Coronary artery (tissue), 2 donors: ENCODE data around the gene CLN5.

Experiments used
- DNase-seq: peaks from one replicate; pipeline ENCODE4 v3.0.0-alpha.2; 2017; ENCODE audit warnings: low spot score
- H3K27ac ChIP-seq, 2 donors: fragments of 200-600 bp; sonication (generic); one replicate each; pipeline ENCODE4 v1.5.1; 2016 to 2019
- H3K4me3 ChIP-seq: fragments of 200-600 bp; sonication (generic); 2 replicates; pipeline ENCODE4 v1.5.1; 2016; ENCODE audit warnings: mild to moderate bottlenecking, moderate library complexity
- TF ChIP-seq, protein P1 (sequence below): fragments of 200-600 bp; sonication (generic); IDR thresholded peaks from one replicate; pipeline ENCODE4 v1.5.1; 2019; ENCODE audit warnings: antibody characterized with exemption

Gene CLN5

GRCh38 chr13:77040835-77041234, 49.0 kb downstream of the CLN5 start:
- no peak for DNase-seq

GRCh38 chr13:77042566-77043177, 50.8 kb downstream of the CLN5 start:
- TF ChIP-seq, protein P1, sequence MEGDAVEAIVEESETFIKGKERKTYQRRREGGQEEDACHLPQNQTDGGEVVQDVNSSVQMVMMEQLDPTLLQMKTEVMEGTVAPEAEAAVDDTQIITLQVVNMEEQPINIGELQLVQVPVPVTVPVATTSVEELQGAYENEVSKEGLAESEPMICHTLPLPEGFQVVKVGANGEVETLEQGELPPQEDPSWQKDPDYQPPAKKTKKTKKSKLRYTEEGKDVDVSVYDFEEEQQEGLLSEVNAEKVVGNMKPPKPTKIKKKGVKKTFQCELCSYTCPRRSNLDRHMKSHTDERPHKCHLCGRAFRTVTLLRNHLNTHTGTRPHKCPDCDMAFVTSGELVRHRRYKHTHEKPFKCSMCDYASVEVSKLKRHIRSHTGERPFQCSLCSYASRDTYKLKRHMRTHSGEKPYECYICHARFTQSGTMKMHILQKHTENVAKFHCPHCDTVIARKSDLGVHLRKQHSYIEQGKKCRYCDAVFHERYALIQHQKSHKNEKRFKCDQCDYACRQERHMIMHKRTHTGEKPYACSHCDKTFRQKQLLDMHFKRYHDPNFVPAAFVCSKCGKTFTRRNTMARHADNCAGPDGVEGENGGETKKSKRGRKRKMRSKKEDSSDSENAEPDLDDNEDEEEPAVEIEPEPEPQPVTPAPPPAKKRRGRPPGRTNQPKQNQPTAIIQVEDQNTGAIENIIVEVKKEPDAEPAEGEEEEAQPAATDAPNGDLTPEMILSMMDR: no peak
- H3K27ac ChIP-seq: no peak overlapping the region
- no peak for DNase-seq
- H3K4me3 ChIP-seq: no peak overlapping the region

More at GRCh38 chr13:77040835-77041234, 49.0 kb downstream of the CLN5 start:
- Histone ChIP-seq H3K27ac (no peak overlapping the region), H3K4me3 (no peak overlapping the region)
- TF ChIP-seq, protein P1: no peak

DNA sequence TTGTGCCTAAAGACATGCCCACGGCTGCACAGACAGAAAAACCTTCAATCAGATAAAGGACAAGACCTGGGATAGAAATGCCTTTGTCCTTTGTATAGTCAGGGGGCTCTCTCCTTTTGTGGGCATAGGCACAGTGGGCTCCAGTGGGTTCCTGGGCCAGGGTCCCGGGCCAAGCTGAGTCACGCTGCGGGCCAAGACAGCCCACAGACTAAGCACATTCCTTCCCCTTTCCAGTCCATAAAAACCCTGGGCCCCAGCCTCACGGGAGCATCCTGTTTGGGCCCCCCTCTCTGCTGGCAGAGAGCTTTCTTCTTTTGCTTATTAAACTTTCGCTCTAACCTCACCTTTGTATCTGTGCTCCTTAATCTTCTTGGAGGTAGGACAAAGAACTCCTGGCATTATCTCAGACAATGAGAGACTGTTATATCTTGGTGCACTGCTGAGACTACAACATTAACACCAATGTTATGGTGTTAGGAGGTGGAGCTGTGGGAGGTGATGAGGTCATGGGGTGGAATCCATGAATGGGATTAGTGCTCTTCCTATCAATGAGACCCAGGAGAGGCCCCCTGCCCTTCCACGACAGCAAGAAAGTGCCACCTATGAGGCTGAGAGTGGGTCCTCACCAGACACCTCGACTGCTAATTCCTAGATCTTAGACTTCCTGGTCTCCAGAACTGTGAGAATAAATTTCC, 55.9 kb downstream of the CLN5 start:
- no peak for DNase-seq
- TF ChIP-seq, protein P1: no peak

DNA sequence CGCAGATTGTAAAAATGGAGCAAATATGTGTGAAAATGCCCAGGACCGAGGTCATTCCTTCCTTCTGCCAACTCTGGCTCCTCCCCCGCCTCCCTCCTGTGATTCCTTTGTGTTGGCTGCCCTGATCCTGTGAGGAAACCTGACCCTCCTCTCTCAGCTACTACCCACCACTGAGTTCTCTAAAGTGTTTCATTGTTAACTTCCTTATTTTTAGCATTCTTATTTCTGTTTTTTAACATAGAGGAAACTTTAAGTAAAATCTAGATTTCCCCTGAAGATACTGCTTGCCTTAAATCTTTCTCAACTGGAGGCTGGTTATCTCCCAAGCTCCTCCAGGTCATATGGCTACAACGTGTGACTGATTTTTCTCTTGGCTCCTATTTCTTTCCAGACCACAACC, 56.8 kb downstream of the CLN5 start:
- Histone ChIP-seq H3K27ac (no peak overlapping the region), H3K4me3 (no peak overlapping the region)
- DNase-seq: no peak
- TF ChIP-seq, protein P1: no peak

More for the DNA sequence above, 55.9 kb downstream of the CLN5 start:
- no peak overlapping the region for H3K27ac ChIP-seq
- no peak overlapping the region for H3K4me3 ChIP-seq

DNA sequence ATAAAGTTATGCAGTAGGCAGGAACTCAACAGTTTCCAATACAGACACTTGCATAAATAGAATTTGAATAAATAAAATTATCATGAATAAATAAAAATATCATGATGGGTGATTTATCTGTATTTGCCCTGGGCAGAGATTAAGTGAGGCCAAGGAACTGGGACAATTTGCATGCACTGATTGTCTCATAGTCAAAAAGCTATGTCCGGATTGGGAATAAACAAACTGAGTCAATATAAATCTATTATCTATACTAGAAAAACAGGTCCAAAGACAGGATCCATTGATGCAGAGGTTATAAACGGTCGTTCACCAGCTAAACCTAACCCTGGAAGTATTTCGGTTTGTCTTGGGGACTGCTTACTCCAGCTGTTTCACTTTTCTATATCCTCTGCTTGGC, 61.3 kb downstream of the CLN5 start:
- no peak overlapping the region for H3K4me3 ChIP-seq
- TF ChIP-seq, protein P1: no peak
- no peak overlapping the region for H3K27ac ChIP-seq
- DNase-seq: no peak
